NCI-H524 treated with DMSO at 0.1 percent for 48 hours (cell line): Measurements from ENCODE around the gene MYEF2.

Source experiments
- DNase-seq: peaks from one replicate; lab custom pipeline; 2025; lab: John Stamatoyannopoulos, UW

Gene MYEF2

DNA sequence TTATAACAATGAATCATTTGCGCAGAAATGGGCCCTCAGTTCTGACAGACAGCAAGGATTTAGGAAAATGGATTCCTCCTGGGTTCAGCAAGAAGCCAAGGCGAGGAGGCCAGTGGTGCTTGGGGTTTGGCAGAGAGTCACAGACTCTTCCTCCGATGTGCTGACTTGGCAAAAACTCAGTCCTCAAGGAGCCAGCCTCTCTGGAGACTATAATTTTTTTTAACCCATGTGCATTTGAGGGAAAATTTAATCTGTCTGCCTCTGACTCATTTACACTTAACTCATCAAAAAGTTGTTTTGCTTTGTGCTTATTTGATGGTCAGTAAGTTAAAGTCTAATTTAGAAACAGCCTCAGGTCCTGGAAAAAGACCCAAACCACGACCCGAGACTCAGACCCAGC lies 91.5 kb downstream of the MYEF2 start:
- DNase-seq, result no peak

DNA sequence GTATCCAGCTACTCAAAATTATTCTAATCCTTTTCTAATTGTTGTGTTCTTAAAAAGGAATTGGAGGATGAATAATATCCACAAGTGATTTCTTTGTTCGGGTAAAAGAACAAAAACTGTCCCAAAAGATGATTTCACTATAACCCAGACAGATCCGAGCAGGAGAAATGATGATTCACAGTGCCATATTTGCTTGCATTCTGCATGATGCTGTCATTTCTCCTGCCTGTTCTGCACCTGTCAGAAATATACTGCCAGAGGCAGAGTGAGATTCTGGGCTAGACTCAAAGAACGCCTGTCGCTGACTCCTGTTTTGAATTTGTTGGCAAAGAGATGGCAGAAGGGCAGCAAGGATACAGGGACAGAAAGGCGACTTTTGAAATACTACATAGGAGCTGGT lies 92.0 kb downstream of the MYEF2 start:
- no peak for DNase-seq

DNA sequence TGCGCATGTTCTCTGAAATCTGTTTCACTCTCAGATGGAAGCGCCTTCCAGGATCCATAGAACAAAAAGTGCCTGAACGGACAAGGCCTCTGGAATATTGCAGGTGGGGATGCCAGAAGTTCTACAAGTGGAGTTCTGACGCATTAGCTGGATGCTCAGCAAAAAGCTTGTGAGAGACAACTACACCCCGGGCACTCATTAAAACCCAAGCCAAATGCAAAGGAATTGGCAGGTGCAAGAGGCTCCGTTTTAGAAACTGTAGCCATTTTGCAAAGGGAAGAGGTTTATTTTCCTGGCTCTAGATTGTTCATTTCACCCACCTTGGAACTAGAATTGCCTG lies 92.5 kb downstream of the MYEF2 start:
- no peak for DNase-seq

DNA sequence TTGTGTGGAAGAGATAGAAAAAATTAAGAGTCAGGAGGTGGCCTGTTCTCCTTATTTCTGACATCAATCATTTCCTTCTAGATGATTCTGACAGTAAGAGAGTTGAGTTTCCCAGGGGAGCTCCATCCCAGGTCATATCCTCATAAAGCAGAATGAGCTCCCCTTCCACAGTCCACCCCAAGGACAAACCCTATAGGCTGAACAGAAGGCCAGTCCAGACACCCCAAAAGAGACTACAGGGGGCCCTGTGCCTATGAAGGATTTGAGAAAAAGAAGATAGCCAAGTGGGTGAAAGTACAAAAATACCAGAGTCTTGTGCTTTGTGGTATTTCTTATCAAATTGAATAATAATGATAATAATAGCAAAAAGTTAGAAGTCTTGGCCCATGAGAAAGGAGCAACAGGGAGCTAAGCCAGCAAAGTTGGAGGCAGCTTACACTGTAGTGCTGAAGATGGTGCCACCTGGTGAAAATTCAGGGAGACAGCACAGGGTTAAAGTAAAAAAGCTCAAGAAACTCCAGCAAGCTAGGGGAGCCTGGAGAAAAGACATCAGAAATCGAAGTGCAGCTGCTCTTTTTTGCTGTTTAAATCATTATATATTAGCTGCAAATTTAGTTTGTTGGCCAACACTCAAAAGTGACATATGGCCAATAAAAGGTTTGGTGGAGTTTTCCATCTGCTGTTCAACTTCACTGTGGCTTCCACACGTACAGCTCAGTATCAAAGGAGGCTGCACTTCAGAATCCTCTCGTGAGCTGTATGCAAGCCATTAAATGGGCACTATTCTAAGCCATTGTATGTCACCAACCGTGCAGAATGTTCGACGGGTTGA lies 93.1 kb downstream of the MYEF2 start:
- peak; percentile 94 for DNase-seq
